GM18507 (cell line): ENCODE results near the gene SEPSECS.
"Not testable (repeated sequence)": the region's sequence is repeated elsewhere in the genome, so short reads cannot be mapped to it uniquely, and the experiment has no call there.

Source experiments
- DNase-seq: peaks from one replicate; pipeline ENCODE4 v3.0.0; 2011; ENCODE audit warnings: low read depth; ENCODE audit not compliant: insufficient read length; ENCODE audit errors: extremely low spot score
- FAIRE-seq: peaks from 2 replicates; lab custom pipeline; 2011; peaks lifted over from hg19 to GRCh38; lab: Jason Lieb, UNC

The SEPSECS gene

GRCh38 chr4:25096251-25096980 lies 63.8 kb downstream of the SEPSECS start:
- no peak for DNase-seq
- FAIRE-seq, result no peak

GRCh38 chr4:25095837-25096236 lies 64.4 kb downstream of the SEPSECS start:
- DNase-seq, result no peak
- FAIRE-seq, result no peak

- DNase-seq (no peak), FAIRE-seq (no peak)
Measured at GRCh38 chr4:25092139-25092538, 68.1 kb downstream of the SEPSECS start.

GRCh38 chr4:25090516-25090915 lies 69.7 kb downstream of the SEPSECS start:
- FAIRE-seq (no peak), DNase-seq (no peak)

- FAIRE-seq, result no peak
- no peak for DNase-seq
Measured at GRCh38 chr4:25089051-25089763, 71.0 kb downstream of the SEPSECS start.

- DNase-seq (no peak), FAIRE-seq (no peak)
Measured at GRCh38 chr4:25088093-25088952, 71.9 kb downstream of the SEPSECS start.

GRCh38 chr4:25085671-25086070 lies 74.6 kb downstream of the SEPSECS start:
- DNase-seq (no peak), FAIRE-seq (no peak)

DNA sequence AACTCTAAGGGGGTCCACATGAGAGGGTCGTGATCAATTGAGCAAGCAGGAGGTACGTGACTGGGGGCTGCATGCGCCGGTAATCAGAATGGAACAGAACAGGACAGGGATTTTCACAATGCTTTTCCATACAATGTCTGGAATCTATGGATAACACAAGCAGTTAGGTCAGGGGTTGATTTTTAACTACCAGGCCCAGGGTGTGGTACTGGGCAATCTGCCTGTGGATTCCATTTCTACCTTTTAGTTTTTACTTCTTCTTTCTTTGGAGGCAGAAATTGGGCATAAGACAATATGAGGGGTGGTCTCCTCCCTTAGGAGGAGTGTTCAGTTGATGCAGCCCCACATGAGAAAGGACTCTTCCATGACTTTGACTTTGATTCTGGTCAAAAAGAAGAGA lies 76.8 kb downstream of the SEPSECS start:
- DNase-seq, FAIRE-seq: not testable (repeated sequence)

GRCh38 chr4:25081866-25082471 lies 78.3 kb downstream of the SEPSECS start:
- DNase-seq, result no peak
- FAIRE-seq, result no peak

DNA sequence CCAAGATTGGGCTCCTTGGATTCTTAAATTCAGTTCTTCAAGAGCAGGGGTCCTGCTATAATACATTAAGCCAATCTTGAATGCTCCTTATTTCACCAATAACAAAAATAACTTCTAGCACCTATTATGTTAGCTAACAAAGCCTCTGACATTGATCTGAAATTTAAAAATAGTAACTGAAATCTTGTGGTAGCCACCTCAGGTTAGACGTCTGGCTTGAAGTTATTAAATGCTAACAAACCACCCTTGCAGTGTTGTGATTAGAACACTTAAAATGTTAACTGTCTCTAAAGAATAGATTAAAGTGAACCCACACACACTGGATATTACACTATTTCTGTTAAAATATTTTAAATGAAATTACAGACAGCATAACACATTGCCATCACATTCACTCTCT lies 79.7 kb downstream of the SEPSECS start:
- FAIRE-seq, result no peak
- no peak for DNase-seq

- FAIRE-seq, result no peak
- no peak for DNase-seq
Measured at GRCh38 chr4:25078523-25078922, 81.7 kb downstream of the SEPSECS start.

DNA sequence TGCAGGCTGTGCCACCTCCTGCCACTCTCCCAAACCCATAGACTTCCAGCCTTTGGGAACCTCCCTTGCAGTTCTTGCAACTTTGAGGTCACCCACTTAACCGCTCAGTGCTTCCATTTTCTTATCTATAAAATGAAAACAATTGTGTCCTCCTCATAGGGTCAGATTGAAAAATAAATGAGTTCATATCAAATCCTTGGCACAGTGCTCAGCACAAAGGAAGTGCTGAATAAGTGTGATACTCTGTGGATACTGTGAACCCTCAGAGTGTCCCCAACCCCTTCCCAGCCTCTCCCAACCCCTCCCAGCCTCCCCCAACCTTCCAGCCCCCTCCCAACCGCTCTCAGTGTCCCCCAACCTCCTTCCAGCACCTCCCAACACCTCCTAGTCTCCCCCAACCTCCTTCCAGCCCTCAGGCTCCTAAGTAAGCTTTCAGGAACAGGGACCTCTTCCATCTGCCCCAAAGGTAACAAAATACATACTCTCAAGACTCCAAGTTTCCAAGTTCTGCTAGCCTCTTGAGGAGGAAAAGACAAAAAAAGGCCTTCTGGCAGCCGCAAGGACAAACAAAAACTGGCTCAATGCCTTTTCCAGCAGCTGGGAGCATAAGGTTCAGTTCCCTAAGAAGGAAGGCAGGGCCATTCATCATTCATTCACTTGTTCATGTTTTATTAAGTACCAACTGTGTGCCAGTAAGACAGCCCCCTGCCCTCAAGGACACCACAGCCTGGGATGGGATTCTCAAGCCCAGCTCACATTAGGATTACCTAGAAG lies 83.4 kb downstream of the SEPSECS start:
- DNase-seq, result no peak

DNA sequence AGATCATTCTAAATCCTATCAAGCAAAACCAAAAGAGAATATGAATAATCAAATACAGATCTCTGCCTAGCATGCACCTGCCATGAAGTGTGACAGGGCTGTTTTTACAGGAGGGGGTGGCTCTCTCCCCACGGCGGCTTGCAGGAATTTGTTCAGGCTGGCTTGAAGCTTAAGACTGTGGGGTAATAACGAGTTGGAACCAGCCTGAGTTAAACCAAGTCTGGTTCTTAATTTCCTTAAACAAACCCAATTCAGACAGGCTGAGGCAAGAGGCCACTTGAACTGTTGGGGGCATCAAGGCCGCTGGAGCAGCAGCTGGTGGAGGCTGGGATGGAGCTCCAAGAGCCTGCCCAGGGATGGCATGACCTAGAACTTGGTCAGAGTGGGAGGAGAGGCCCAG lies 84.4 kb downstream of the SEPSECS start:
- DNase-seq (no peak), FAIRE-seq (no peak)

More for the DNA sequence above, 83.4 kb downstream of the SEPSECS start:
- no peak for FAIRE-seq

DNA sequence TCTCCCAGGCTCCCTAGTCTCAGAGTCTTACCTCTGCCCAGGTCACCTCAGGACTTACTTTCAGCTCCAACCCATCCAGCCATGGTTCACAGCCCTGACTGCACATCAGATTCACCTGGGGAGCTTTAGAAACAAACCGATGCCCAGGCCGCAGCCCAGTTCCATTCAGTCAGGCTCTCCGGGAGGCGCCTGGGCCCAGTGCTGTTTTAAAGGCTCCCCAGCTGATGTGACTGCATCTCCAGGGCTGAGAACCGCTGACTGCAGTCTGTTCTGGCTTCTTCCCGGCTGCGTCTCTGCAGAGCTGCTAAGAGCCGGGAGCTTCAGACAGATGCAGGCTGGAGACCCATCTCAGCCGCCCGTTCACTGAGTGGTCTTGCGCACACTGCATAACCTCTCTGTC lies 85.1 kb downstream of the SEPSECS start:
- DNase-seq, result no peak
- no peak for FAIRE-seq

DNA sequence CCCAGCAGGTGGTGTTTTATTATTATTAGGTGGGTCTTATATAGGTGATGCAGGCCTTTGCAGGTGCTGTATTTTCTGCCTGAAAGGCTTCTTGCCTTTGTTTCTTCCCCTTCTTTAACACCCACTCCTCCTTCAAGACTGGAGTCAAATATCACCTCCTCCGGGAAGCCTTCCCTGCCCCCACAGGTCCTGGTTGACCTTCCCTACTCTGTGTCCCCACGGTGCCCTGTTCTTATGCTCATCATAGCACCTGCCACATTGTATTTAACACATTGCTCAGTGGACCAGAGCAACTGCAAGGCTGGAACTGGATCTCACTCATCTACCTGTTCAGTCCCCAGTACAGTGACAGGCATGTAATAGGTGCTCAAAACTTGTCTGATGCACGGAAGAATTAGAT lies 89.7 kb downstream of the SEPSECS start:
- FAIRE-seq (no peak), DNase-seq (no peak)
